GM12872 (cell line): Measurements from ENCODE around the gene IPO13.

Experiments used
- CTCF ChIP-seq: IDR thresholded peaks from 3 replicates; pipeline ENCODE4 v1.5.1; 2011; ENCODE audit warnings: low read depth, mild to moderate bottlenecking, low read length, moderate library complexity; ENCODE audit not compliant: insufficient read depth

Gene IPO13

GRCh38 chr1:43963006-43963405 is 16.3 kb downstream of the IPO13 start:
- TF ChIP-seq CTCF = no peak

DNA sequence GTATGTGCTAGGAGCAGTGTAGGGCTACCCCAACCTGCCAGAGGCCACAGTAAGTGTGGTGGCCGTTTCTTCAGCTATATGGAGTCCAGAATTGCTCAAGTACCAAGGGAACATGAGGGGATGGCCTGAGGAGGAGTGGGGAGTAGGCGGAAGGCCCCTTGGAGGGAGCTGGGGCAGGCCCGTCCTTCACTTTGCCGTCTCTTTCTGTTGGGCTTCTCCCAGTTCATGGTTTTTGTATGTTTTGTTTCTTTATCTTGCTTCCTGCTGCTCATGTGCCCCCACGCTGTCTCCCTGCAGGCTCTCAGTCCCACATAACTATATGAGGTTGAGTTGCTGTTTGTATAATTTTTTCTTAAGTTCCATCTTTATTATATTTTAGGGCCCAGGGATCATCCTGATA is 17.1 kb downstream of the IPO13 start:
- TF ChIP-seq CTCF = no peak

DNA sequence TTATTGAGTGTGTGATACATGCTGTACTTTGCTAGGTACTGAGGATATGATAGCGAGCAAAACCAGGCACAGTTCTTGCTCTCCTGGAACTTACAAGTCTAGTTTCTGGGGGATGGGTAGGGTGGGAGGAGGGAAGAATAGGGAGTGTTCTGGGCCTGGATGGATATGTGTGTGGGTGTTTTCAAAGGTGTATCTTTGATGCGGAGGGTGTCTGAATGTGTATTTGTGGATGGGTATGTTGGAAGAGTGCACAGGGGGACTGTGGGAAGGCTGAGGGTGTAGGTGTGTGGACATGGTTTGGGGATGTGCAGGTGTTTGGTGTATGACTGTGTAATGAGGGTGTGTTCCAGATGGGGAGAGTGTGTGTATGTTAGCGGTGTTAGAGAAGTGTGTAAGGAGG is 18.6 kb downstream of the IPO13 start:
- TF ChIP-seq CTCF = no peak

DNA sequence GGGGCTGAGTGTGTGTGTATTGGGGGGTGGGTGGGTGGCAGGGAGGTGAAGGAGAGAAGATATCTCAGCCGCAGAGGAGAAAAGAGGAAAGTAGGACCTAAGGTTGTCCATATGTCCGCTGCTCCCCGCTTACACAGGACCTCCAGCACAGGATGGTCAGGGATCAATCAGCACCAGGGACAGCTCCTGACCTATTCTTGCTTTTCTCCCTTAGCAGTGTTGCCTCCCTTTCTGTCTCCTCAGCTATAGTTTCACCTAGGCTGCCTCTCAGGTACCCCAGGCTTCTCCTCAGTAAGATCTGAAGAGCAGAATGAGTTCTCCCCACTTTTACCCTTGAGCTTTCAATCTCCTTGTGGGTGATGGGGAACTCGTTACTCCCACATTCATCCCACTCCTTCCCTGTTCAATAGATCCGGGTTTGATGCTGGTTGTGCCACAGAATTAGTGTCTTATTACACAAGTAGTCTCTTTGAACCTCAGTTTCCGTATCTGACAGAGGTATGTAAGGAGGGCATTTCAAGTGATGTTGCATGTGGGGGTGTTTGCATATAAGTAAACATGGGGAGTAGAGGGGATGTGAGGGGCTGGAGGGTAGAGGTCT is 21.7 kb downstream of the IPO13 start:
- no peak for TF ChIP-seq CTCF

DNA sequence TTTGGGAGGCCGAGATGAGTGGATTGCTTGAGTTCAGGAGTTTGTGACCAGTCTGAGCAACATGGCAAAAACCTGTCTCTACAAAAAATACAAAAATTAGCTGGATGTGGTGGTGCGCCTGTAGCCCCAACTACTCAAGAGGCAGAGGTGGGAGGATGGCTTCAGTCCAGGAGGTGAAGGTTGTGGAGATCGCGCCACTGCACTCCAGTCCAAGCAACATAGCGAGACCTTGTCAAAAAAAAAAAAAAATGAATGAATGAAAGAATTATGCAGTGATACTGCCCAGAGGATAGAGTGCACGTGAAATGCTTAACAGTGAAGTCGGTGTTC is 22.6 kb downstream of the IPO13 start:
- TF ChIP-seq CTCF = no peak

DNA sequence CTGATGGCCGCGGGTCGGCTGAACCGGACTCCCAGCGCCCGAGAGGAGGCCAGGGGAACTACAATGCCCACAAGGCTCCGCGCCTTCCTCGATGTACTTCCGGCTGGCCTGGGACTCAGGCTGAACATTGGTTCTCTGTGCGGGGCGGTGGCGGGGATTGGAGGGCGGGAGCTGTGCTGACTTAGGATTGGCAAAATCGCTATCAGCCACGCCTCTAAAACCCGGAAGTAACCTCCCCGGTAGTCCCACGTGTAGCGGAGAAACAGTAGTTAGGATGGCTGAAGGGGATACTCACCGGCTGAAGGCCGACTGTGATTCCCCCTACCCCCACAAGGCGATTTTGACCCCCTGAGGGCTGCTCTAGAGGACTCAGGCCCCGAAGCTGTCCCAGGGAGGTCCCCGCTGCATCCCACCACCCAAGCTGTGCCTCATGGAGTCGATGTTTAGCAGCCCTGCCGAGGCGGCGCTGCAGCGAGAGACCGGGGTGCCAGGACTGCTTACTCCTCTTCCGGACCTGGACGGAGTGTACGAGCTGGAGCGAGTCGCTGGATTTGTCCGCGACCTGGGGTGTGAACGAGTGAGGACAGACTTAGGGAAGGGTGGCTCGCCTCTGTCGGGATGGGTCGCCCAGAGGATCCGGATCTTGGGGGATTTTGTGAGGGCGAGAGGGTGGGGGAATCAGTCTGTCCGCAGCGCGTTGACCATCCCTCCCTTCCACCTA is 23.2 kb downstream of the IPO13 start, which contains the start of gene DPH2:
Gene DPH2, plus strand, starts transcription at position 265 of the 721 bp plus-strand sequence. Its CDS starts 166 bp downstream, at position 431.
- no peak for TF ChIP-seq CTCF

DNA sequence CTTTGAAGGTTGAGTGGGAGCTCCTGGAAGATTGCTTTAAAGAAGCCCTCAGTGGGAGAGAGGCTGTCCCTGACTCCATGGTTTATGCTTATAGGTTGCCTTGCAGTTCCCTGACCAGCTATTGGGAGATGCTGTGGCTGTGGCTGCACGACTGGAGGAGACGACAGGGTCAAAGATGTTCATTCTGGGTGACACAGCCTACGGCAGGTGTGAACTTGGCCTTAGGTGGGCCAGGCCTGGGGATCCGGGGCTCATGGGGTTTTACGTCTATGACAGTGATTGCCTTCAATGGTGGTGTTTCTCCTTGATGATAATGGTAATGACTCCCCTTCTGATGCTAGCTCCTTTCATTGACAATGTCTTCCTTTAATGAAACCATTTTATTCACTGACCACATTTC is 23.8 kb downstream of the IPO13 start:
- TF ChIP-seq CTCF = no peak

- TF ChIP-seq CTCF = no peak
Observed at GRCh38 chr1:43970911-43971310, 24.2 kb downstream of the IPO13 start.
